Dermis microvascular lymphatic vessel endothelial cell (primary cell): ENCODE results near the gene XYLT1. TPM values are rescaled to one million over a fixed set of nuclear protein-coding genes. Genes with fewer than 3 reads are reported as not detected.

Experiments used
- DNase-seq, 2 donors: peaks; one replicate each; pipeline versions ENCODE4 v3.0.0 to v3.0.0-alpha.2; 2010; ENCODE audit warnings: low read depth in 2 of 2
- total RNA-seq: library from RNA; depleted of rRNA; stranded (reverse); fragments of >200 nt; gene quantifications from 2 replicates; pipeline ENCODE4 v1.2.1, GENCODE V29; 2014

Gene XYLT1
- total RNA-seq, 1 donor from 2014 or later: 0.51 TPM

- no peak for DNase-seq
Observed at GRCh38 chr16:17261197-17261858, 209.4 kb downstream of the XYLT1 start.

GRCh38 chr16:17260276-17260849 lies 210.4 kb downstream of the XYLT1 start:
- no peak for DNase-seq

DNA sequence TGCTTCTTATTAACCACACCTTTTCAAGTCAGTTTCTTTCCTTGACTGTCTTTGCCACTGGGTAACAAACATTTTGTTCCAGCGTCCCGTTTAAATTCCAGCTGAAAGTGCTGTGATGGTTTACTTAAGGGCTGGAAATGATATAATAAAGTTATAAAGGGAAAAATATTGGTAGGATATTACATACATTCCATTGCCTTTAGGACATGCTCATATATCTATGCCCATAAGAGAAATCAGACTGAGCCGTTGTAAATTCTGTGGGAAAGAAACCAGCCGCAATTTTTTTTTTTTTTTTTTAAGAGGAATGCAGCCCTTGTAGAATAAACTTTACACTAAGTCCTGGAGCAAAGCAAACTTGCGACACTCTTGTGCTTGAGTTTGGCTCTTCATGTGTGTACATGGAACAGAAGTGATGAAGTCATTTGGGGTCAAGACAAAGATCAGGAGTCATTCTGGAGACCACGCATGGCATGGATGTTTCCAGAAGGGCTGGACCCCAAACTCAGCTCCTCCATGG lies 210.9 kb downstream of the XYLT1 start:
- DNase-seq: no peak

DNA sequence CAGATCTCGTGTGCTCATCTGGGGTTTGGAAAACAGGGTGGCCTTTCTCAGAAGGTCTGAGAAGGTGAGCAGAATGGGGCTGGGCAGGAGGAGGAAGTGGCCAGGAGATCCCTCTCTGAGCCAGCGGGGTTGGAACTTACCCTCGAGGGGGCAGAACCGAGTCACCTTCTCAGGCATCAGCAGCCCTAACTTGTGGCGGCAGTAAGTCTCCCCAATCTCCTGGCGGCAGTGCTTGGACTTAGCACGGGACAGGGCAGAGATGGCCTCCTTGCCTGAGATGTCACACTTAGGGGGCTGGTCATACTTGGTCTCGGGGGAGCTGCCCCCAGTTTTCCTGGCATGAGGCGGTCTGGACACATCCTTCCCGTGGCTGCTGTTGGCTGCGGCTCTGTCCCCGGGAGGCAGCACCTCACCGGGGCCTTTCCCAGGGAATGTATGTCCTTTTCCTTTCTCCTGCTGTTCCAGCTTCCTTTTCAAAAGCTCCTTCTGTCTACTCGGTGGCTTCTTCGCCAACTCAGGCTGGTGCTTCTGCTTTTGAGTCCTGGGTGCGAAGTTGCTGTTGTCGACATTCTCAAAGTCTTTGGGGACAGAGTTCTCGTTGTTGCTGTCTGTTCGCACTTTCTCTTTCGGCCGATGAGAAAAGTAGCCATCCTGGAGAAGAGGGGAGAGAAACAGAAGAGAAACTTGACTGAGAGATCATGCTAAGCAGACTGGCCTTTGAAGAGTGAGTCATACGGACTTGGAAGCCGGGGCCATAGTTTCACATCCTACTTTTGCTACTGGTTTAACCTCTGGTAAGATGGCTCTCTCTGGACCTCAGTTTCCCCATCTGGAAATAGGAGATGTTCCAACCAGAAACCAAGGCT lies 211.7 kb downstream of the XYLT1 start:
- no peak for DNase-seq

GRCh38 chr16:17258077-17258599 lies 212.6 kb downstream of the XYLT1 start:
- DNase-seq: no peak

DNA sequence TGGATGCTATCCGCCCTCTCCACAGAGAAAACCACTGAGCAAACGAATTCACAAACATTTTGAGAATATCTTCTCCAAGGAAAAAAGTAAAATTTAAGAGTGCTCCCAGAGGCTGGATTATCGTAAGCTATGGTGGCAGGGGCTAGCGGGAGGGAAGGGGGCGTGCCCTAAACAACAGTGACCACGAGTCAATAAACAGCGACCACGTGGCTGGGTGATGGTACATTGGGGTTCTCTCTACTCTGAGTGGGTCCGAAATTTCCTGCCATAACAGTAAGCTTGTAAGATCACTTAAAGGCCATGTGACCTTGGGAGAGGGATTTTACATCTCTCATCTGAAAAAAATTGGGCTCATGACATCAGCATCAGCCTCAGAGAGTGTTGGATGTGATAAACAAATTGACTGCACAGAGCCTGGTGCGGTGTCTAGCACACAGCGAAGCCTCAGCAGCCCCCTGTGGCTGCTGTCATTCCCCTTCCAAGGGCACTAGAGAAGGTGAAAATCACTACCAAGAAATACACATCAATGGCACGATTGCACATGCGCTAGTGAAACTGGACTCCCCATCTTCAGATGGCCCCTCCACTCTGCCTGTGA lies 213.2 kb downstream of the XYLT1 start:
- DNase-seq: no peak

DNA sequence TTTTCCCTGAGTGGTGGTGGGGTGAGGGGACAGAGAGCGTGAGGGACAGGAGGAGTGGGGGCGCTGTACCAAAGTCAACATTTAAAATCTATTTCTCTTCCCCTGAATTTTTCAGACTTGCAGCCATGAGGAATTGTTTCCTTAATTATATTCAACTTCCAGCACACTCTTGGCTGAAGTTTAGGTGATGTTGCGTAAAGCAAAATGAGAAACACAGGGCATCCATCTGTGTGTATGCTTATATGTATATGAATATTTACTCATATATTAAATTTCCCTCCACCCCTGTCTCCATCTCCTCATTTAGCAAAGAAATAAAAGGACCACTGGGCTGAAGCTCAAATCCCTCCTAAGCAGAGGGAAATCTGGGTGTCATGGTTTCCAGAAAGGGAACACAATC lies 218.1 kb downstream of the XYLT1 start:
- DNase-seq: no peak

- no peak for DNase-seq
Observed at GRCh38 chr16:17252064-17252463, 218.7 kb downstream of the XYLT1 start.

- DNase-seq: no peak
Observed at GRCh38 chr16:17251496-17251895, 219.3 kb downstream of the XYLT1 start.

GRCh38 chr16:17246974-17247732 lies 223.6 kb downstream of the XYLT1 start:
- no peak for DNase-seq

DNA sequence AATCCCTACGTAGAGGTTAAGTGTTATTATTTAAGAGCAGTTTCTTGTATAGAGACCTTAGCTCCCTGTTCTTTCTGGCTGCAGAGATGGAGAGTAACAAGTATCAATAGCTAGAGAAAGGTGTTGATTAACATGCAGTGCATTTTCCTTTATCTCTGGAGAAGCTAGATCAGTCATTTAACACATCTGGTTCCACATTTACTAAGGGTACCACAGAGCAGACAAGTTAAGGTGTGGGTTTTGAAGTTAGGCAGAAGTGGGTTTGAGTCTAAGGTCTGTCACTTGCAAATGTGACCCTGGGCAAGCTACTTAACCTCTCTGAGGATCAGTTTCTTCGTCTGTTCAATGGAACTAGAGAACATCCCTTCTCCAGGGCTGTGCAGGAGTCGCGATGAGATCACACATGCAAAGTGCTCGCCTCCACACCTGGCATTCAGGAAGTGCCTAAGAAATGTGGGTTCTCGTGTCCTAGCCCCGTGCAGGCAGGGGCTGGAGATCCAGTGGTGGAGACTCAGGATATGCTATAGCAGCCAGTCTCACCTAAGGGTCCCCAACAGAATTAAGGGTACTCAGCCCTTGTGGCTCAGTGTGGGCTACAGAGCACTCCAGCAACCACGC lies 224.4 kb downstream of the XYLT1 start:
- no peak for DNase-seq

GRCh38 chr16:17245776-17246175 lies 225.0 kb downstream of the XYLT1 start:
- DNase-seq: no peak

GRCh38 chr16:17244872-17245551 lies 225.7 kb downstream of the XYLT1 start:
- DNase-seq: no peak

GRCh38 chr16:17241264-17241835 lies 229.4 kb downstream of the XYLT1 start:
- no peak for DNase-seq

GRCh38 chr16:17238285-17239028 lies 232.3 kb downstream of the XYLT1 start:
- DNase-seq: no peak

DNA sequence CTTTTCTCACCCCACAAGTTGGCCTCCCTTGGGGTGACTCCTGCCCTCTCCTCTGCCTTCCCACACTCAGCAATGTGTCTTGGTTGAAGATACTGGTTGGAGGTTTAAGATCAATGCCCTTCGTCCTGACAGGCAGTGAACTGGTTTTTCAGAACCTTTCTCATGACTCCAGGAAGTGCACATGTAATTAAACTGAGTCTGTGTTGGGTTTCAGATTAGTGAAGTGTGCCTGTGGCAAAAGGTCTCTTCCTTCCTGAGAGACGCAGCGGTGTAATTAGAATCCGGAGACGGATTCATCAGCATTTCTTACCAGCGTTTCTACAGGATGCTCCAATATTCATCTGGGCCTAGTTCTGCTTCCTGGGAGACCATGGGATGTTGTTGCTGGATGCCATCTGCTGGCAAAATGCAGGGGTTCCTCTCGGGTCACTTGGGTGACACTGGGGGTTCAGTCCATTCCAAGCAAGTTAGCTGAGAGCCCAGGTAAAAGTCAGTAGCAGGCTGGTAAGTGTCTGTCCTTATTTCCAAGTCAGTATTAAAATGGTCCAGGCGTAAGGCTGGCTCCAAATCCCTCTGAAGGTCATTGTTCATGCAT lies 233.3 kb downstream of the XYLT1 start:
- no peak for DNase-seq

- DNase-seq: no peak
Observed at GRCh38 chr16:17235147-17235815, 235.5 kb downstream of the XYLT1 start.
